Measurements from ENCODE around the gene ABCF3.
A peak's percentile ranks its signal among the peaks of the same experiment; 100 is the strongest.

The ABCF3 gene

DNA sequence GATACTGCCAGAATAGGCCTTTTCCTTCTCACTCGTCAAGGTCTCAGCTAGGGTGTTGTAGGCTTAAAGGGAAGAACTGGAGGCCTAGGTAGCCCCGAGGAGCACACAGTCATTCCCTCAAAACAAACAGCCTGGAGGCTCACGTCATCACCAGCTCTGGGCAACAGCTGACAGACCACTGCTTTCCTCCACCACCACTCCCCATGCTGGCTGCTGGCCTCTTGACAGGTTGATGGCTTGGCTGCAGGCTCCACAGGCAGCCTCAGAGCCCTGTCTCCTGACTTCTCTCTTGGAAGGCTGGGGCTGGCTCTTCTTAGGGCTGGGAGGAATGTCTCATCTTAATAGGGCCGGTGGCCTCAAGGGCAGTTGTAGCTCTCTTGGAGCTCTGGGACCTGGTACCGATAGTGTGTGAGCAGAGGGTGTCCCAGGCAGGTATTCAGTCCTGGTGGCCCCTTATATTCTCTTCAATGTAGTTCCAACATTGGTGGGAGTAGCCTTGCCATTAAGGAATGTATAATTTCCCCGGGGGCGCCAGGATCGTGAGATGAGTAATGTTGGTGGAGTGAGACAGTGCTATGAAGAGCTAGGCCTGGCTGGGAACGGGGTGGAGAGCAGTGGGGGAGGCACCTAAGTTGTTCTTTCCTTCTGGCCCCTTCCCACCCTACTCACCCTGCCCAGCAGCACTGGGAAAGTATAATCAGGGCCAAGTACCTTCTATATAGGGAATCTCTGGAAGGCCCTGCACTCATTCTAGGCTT is 17.5 kb upstream of the ABCF3 start:
- DNase-seq (ENCODE audit: low read depth) = no peak

DNA sequence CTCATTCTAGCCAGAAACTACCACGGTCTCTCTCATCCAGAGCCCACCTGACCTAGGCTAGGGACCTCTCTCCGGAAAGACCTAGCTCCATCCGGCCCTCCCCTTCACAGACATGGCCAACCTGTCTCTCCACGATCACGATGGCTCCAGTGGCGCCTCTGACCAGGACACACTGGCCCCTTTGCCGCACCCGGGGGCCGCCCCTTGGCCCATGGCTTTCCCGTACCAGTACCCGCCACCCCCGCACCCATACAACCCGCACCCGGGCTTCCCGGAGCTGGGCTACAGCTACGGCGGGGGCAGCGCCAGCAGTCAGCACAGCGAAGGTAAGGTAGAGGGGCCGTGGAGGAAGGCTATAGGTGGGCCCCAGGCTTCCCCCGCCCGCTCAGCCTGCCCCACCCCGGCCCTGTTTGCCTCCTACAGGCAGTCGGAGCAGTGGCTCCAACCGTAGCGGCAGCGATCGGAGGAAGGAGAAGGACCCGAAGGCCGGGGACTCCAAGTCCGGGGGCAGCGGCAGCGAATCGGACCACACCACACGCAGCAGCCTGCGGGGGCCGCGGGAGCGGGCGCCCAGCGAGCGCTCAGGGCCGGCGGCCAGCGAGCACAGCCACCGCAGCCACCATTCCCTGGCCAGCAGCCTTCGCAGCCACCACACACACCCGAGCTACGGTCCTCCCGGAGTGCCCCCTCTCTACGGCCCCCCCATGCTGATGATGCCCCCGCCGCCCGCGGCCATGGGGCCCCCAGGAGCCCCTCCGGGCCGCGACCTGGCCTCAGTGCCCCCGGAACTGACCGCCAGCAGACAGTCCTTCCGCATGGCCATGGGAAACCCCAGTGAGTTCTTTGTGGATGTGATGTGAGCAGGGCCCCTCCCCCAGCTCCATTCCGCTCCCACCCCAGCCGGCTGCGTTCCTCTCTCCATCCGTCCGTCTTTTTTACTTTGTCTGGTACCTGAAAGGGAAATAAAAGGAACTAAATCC is 15.8 kb upstream of the ABCF3 start:
- no peak for DNase-seq (ENCODE audit: low read depth)

GRCh38 chr3:184171562-184171961 is 14.4 kb upstream of the ABCF3 start:
- DNase-seq (ENCODE audit: low read depth) = peak; percentile 50

GRCh38 chr3:184172681-184173373 is 13.2 kb upstream of the ABCF3 start:
- DNase-seq (ENCODE audit: low read depth) = peak; percentile 90

DNA sequence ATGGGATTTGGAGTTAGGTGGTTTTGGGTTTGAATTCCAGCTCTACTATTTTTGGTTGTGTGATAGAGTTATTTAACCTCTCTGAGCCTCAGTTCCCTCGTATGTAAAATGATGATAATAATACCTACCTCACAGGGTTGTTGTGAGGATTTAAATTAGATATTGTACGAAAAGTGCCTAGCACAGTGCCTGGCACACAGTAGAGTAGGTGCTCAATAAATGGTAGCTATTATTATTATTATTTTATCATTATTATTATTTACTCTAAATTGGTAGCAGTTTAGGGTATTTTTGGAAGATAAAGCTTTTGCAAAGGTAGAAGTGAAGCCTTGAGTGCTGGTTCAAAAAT is 12.7 kb upstream of the ABCF3 start:
- DNase-seq (ENCODE audit: low read depth) = no peak

DNA sequence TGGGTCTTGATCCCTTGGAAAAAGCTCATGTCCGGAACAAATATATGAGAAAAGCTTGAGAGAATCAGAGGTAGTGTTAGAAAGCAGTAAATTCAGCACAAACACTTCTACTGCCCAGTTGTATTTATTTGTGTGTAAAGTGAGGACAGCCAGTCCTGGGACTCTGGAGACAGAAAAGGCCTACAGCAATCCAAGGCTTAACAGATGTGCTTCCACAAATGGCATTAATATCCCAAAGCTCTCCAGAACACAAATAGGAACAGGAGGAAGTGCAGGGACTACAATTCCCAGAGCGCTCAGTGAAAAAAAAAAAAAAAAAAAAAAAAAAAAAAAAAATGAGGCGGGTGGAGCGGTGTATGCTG is 11.7 kb upstream of the ABCF3 start:
- no peak for DNase-seq (ENCODE audit: low read depth)

GRCh38 chr3:184174646-184175492 is 11.1 kb upstream of the ABCF3 start, which contains the start of gene AP2M1:
Gene AP2M1 (plus strand): TSS chr3:184174855. CDS start chr3:184176994, 2,139 bp downstream.
- DNase-seq (ENCODE audit: low read depth) = peak; percentile 99

- no peak for DNase-seq (ENCODE audit: low read depth)
Measured at GRCh38 chr3:184175506-184175905, 10.5 kb upstream of the ABCF3 start.

- peak; percentile 21 for DNase-seq (ENCODE audit: low read depth)
Measured at GRCh38 chr3:184175981-184176376, 10.0 kb upstream of the ABCF3 start.

GRCh38 chr3:184176377-184177330 is 9.3 kb upstream of the ABCF3 start:
- peak; percentile 91 for DNase-seq (ENCODE audit: low read depth)

- peak; percentile 44 for DNase-seq (ENCODE audit: low read depth)
Measured at GRCh38 chr3:184177331-184177731, 8.7 kb upstream of the ABCF3 start.

DNA sequence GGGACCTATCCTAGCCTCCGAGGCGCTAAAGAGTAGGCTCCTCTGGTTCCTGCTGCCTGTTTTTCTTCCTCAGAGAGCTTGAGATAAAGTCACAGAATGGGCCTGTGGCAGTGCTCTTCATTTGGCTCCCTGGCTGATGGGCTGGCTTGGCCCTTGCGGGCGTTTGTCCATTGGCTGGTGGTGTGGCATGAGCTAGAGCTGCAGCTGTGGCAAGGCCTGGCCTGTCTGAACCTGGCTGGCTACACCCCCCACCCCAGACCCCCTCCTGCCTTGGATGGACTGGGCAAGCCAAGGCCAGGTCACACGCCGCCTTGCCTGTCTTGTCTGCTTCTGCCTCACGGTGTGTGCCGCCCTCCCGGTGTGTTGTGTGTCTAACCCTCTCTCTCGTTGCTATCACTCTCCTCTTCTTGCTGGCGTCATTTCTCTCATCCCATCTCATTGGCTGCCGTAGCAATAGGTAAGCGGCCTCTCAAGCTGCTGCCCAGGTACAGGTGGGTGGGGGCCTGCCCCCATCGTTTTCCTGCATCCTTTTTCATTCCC is 8.2 kb upstream of the ABCF3 start:
- DNase-seq (ENCODE audit: low read depth) = no peak

DNA sequence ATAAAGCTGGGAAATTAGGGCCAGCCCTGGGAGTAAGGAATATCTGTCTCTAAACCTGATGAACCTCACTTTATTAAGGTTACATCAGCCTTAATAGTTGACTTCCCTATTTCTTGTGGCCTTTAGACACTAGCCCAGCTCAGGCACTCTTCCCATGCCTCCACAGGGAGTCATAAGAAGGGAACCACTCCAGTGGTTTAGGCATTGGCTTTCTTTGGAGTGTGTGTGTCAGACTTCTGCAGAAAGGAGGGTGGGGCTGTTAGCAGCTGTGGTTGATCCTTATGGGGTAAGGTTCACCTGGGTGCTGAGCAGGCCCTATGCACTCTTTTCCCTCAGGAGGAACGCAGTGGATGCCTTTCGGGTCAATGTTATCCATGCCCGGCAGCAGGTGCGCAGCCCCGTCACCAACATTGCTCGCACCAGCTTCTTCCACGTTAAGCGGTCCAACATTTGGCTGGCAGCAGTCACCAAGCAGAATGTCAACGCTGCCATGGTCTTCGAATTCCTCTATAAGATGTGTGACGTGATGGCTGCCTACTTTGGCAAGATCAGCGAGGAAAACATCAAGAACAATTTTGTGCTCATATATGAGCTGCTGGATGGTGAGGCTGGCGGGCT is 7.4 kb upstream of the ABCF3 start:
- DNase-seq (ENCODE audit: low read depth) = no peak

- peak; percentile 25 for DNase-seq (ENCODE audit: low read depth)
Measured at GRCh38 chr3:184180165-184180564, 5.8 kb upstream of the ABCF3 start.

DNA sequence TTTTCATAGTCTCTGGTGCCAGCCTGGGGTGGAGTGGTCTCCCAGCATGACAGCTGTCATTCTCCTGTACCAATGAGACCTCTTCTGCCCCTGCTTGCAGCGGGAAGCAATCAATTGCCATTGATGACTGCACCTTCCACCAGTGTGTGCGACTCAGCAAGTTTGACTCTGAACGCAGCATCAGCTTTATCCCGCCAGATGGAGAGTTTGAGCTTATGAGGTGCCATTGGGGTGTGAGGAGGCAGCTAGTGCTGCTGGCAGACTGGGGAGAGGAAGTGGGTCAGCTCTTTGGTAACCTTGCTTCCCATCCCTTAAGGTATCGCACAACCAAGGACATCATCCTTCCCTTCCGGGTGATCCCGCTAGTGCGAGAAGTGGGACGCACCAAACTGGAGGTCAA is 4.4 kb upstream of the ABCF3 start:
- DNase-seq (ENCODE audit: low read depth) = no peak

- DNase-seq (ENCODE audit: low read depth) = no peak
Measured at GRCh38 chr3:184183679-184184078, 2.3 kb upstream of the ABCF3 start.

DNA sequence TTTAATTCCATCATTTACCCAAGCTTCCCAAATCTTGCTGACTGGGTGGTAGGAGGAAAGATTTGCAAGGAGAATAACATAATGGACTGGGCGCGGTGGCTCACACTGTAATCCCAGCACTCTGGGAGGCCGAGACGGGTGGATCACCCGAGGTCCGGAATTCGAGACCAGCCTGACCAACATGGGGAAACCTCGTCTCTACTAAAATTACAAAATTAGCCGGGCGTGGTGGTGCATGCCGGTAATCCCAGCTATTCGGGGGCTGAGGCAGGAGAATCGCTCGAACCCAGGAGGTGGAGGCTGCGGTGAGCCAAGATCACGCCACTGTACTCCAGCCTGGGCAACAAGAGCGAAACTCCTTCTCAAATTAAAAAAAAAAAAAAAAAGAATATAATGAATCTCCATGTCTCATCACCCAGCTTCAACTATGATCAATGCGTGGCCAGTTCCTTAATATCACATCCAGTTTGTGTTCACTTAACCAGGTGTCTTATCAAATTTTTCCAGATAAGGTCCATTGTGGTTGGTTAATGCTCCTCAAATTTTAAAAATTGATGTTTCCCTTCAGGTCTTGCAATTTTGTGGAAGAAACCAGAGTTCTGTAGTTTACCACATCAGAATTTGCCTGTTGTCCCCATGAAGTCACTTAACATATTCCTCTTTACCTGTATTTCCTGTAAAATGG is 1.3 kb upstream of the ABCF3 start:
- DNase-seq (ENCODE audit: low read depth) = no peak

- peak; percentile 98 for DNase-seq (ENCODE audit: low read depth)
Measured at GRCh38 chr3:184185461-184186183, 377 bp upstream of the ABCF3 start.

GRCh38 chr3:184186902-184187207 is 856 bp downstream of the ABCF3 start:
- no peak for DNase-seq (ENCODE audit: low read depth)

Data from fibroblast of gingiva (primary cell).